Measurements from ENCODE around the gene SAMD9.
"Not testable (repeated sequence)": the region's sequence is repeated elsewhere in the genome, so short reads cannot be mapped to it uniquely, and the experiment has no call there.

The SAMD9 gene

GRCh38 chr7:93117852-93118530, at the start of gene SAMD9:
TSS of gene SAMD9 (minus strand) at chr7:93117979. CDS start at chr7:93106097, 11,882 bp downstream.
- peak; percentile 37 for DNase-seq

- DNase-seq: no peak
These were observed 47.7 kb upstream of the SAMD9 start for GRCh38 chr7:93165447-93165846.

GRCh38 chr7:93164766-93165165, 47.0 kb upstream of the SAMD9 start:
- no peak for DNase-seq

- DNase-seq: no peak
These were observed 43.5 kb upstream of the SAMD9 start for GRCh38 chr7:93161181-93161762.

- no peak for DNase-seq
These were observed 42.6 kb upstream of the SAMD9 start for GRCh38 chr7:93160410-93160809.

DNA sequence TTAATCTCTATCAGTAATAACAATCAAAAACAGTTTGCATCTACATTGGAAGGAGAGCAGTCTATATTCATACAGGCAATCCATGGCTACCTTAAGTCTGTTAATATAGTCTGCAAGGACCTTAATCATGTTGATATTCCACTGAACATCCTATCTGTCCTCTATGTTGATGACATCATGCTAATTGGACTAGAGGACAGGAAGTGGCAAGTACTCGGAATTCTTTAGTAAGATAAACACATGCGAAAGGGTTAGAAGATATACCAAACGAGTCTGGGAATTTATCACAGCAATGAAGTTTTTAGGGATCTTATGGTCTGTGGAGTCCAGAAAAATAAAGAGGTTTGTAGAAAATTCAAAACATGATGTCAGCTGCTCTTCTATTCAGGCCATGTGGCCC, 41.7 kb upstream of the SAMD9 start:
- DNase-seq: no peak

GRCh38 chr7:93156884-93157283, 39.1 kb upstream of the SAMD9 start:
- DNase-seq: no peak

DNA sequence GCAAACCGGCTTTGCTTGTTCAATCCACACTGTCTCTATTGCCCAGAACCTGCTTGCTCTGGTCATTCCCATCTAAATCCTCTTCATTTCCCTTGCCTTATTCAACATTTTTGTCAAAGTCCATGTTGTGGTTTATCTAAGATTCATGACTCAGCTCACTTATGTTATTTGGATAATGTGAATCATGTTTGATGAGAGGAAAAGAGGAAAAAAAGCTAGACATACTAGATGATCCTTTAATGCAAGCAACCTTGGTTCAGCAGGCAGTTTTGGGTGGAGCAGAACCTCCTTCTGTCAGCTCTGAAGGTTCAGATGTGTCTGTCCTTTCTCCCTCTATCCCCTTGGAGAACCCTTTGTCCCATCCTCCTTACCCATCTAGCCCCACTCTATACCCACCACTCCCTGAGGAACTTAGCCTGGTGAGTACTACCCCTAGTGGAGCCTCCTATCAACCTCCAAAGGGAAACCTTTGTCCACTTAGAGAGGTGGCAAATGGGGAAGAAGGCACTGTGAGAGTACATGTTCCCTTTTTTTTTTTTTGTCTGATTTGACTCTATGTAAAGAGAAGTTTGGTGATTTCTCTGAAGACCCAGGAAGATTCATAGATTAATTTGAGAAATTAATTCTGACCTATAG, 32.5 kb upstream of the SAMD9 start:
- DNase-seq: no peak

- DNase-seq: no peak
These were observed 30.9 kb upstream of the SAMD9 start for GRCh38 chr7:93148727-93149126.

- no peak for DNase-seq
These were observed 30.4 kb upstream of the SAMD9 start, which contains the start of gene SAMD9L for GRCh38 chr7:93148144-93148543. TSS of gene SAMD9L (minus strand) at chr7:93148385. CDS start at chr7:93135971, 12,414 bp downstream.

GRCh38 chr7:93147363-93147762, 29.6 kb upstream of the SAMD9 start:
- no peak for DNase-seq

- no peak for DNase-seq
These were observed 28.8 kb upstream of the SAMD9 start for GRCh38 chr7:93146472-93147141.

- no peak for DNase-seq
These were observed 28.3 kb upstream of the SAMD9 start for GRCh38 chr7:93146036-93146435.

GRCh38 chr7:93145354-93145753, 27.6 kb upstream of the SAMD9 start:
- DNase-seq: no peak

- no peak for DNase-seq
These were observed 24.3 kb upstream of the SAMD9 start for GRCh38 chr7:93142127-93142526.

GRCh38 chr7:93140582-93141191, 22.9 kb upstream of the SAMD9 start:
- DNase-seq: no peak

- DNase-seq: no peak
These were observed 20.8 kb upstream of the SAMD9 start for GRCh38 chr7:93138576-93138975.

GRCh38 chr7:93133005-93133404, 15.2 kb upstream of the SAMD9 start:
- DNase-seq: no peak

DNA sequence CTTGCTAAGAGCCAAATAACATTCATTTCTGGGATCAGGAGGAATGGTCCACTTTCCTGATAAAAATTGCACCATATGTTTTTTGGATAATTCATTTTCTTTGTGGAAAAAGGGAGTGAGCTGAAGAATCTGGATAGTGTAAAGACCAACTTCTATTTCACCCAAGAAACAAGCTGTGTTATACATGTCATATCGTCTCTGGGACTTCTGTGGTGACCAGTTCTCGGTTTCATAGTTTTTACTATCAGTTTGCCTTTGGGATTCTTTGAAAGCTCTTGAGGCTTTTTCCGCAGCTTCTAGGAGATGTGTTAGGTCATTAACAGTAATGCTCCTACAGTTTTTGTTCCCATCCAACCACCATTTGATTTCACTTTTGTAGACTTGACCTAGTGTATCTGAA, 14.4 kb upstream of the SAMD9 start:
- no peak for DNase-seq

- not testable (repeated sequence) for DNase-seq
These were observed 9.2 kb upstream of the SAMD9 start for GRCh38 chr7:93126954-93127353.

DNA sequence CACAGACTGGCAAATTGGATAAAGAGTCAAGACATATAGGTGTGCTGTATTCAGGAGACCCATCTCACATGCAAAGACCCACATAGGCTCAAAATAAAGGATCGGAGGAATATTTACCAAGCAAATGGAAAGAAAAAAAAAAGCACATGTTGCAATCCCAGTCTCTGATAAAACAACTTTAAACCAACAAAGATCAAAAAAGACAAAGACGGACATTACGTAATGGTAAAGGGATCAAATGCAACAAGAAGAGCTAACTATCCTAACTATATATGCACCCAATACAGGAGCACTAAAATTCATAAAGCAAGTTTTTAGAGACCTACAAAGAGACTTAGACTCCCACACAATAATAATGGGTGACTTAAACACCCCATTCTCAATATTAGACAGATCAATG, 5.8 kb upstream of the SAMD9 start:
- not testable (repeated sequence) for DNase-seq

GRCh38 chr7:93120592-93121549, 3.1 kb upstream of the SAMD9 start:
- no peak for DNase-seq

All from NK-92 treated with Interleukin-12 subunit alpha and Interleukin-12 subunit beta, amount 100 ng/mL, for 24 hours (cell line).